Trophoblast cell (in vitro differentiated cells and primary cell): Measurements from ENCODE around the gene YOD1.

Experiments used
- DNase-seq, 2 donors: peaks; one replicate each; pipeline ENCODE4 v3.0.0-alpha.2; 2016
- H2AFZ ChIP-seq: 2 replicates; pipeline ENCODE4 v1.6.1; 2013; ENCODE audit warnings: low read length, moderate library complexity, mild to moderate bottlenecking; ENCODE audit not compliant: insufficient read depth, poor library complexity
- H2AK5ac ChIP-seq: 2 replicates; pipeline ENCODE4 v1.6.1; 2013; ENCODE audit warnings: mild to moderate bottlenecking, low read length
- H2BK120ac ChIP-seq: 2 replicates; pipeline ENCODE4 v1.6.1; 2013; ENCODE audit warnings: low read length, mild to moderate bottlenecking, moderate library complexity; ENCODE audit not compliant: insufficient read depth, poor library complexity
- H2BK12ac ChIP-seq: 2 replicates; pipeline ENCODE4 v1.6.1; 2013; ENCODE audit warnings: mild to moderate bottlenecking, low read length, moderate library complexity
- H2BK5ac ChIP-seq: 2 replicates; pipeline ENCODE4 v1.6.1; 2013; ENCODE audit warnings: low read length, low read depth, moderate library complexity, mild to moderate bottlenecking; ENCODE audit not compliant: poor library complexity
- H3K14ac ChIP-seq: 2 replicates; pipeline ENCODE4 v1.6.1; 2013; ENCODE audit warnings: mild to moderate bottlenecking, low read length
- H3K18ac ChIP-seq: 2 replicates; pipeline ENCODE4 v1.6.1; 2013; ENCODE audit warnings: mild to moderate bottlenecking, low read length
- H3K23ac ChIP-seq: 2 replicates; pipeline ENCODE4 v1.6.1; 2013; ENCODE audit warnings: low read length
- H3K27ac ChIP-seq: 2 replicates; pipeline ENCODE4 v1.5.1; 2013; ENCODE audit warnings: low read depth, mild to moderate bottlenecking, inconsistent platforms, low read length, moderate library complexity
- H3K27me3 ChIP-seq: 2 replicates; pipeline ENCODE4 v1.6.1; 2013; ENCODE audit warnings: inconsistent platforms, mild to moderate bottlenecking, low read length, moderate library complexity; ENCODE audit not compliant: insufficient read depth
- H3K36me3 ChIP-seq, 2 experiments: 1 replicate in 1 of 2; 2 replicates in 1 of 2; pipeline ENCODE4 v1.6.1; 2013; ENCODE audit warnings: low read length in 2 of 2, mild to moderate bottlenecking in 2 of 2, moderate library complexity in 1 of 2; ENCODE audit not compliant: insufficient read depth in 2 of 2, control insufficient read depth in 1 of 2
- H3K4ac ChIP-seq: 2 replicates; pipeline ENCODE4 v1.6.1; 2013; ENCODE audit warnings: low read depth, mild to moderate bottlenecking, low read length, moderate library complexity
- H3K4me1 ChIP-seq, 2 experiments: 1 replicate in 1 of 2; 2 replicates in 1 of 2; pipeline ENCODE4 v1.6.1; 2013; ENCODE audit warnings: low read length in 2 of 2, mild to moderate bottlenecking in 2 of 2, moderate library complexity in 1 of 2; ENCODE audit not compliant: insufficient read depth in 2 of 2, control insufficient read depth in 1 of 2
- H3K4me2 ChIP-seq: 2 replicates; pipeline ENCODE4 v1.6.1; 2013; ENCODE audit warnings: inconsistent platforms, mild to moderate bottlenecking, low read length, moderate library complexity
- H3K4me3 ChIP-seq: 2 replicates; pipeline ENCODE4 v1.5.1; 2013; ENCODE audit warnings: mild to moderate bottlenecking, low read depth, low read length, inconsistent platforms
- H3K79me1 ChIP-seq: one replicate; pipeline ENCODE4 v1.6.1; 2013; ENCODE audit warnings: low read length
- H3K79me2 ChIP-seq: 2 replicates; pipeline ENCODE4 v1.6.1; 2013; ENCODE audit warnings: low read length, mild to moderate bottlenecking; ENCODE audit not compliant: control insufficient read depth, insufficient read depth, poor library complexity
- H3K9ac ChIP-seq: 2 replicates; pipeline ENCODE4 v1.6.1; 2013; ENCODE audit warnings: mild to moderate bottlenecking, low read length
- H3K9me3 ChIP-seq: 2 replicates; pipeline ENCODE4 v1.6.1; 2013; ENCODE audit warnings: low read depth, mild to moderate bottlenecking, control low read depth, inconsistent platforms, low read length; ENCODE audit not compliant: insufficient read depth
- H4K12ac ChIP-seq: 2 replicates; pipeline ENCODE4 v1.6.1; 2013; ENCODE audit warnings: low read depth, mild to moderate bottlenecking, low read length, moderate library complexity
- H4K8ac ChIP-seq: 2 replicates; pipeline ENCODE4 v1.6.1; 2013; ENCODE audit warnings: low read depth, mild to moderate bottlenecking, low read length, moderate library complexity
- H4K91ac ChIP-seq: one replicate; pipeline ENCODE4 v1.6.1; 2013; ENCODE audit warnings: low read depth, mild to moderate bottlenecking, low read length, moderate library complexity
- WGBS: extraction: QIAGEN DNeasy Blood & Tissue Kit; methylation state at CpG from one replicate; pipeline ENCODE4 v1.1.7; 2013; ENCODE audit warnings: missing lambda C conversion rate; ENCODE audit not compliant: insufficient read length, insufficient coverage; ENCODE audit errors: extremely low coverage; 5-methylcytosine and 5-hydroxymethylcytosine counted together

Gene YOD1

GRCh38 chr1:207034998-207035397 is 16.0 kb downstream of the YOD1 start:
- no peaks in the 10 kb centered on the region for H3K27me3 ChIP-seq
- H2AK5ac ChIP-seq, result no peak overlapping the region
- no peak overlapping the region for H3K9ac ChIP-seq
- H3K4me2 ChIP-seq, result no peak overlapping the region
- H2AFZ ChIP-seq, result no peak overlapping the region
- H2BK5ac ChIP-seq, result no peak overlapping the region
- H4K91ac ChIP-seq, result no peak overlapping the region
- no peak overlapping the region for H2BK12ac ChIP-seq
- H3K4ac ChIP-seq, result no peak overlapping the region
- no peak overlapping the region for H4K12ac ChIP-seq
- no peak overlapping the region for H3K4me3 ChIP-seq
- H3K79me2 ChIP-seq, result no peaks in the 10 kb centered on the region
- no peak overlapping the region for H4K8ac ChIP-seq
- no peaks in the 10 kb centered on the region for H3K36me3 ChIP-seq
- H3K27ac ChIP-seq, result no peak overlapping the region
- H2BK120ac ChIP-seq, result no peak overlapping the region
- no peaks in the 10 kb centered on the region for H3K79me1 ChIP-seq
- no peak overlapping the region for H3K14ac ChIP-seq
- H3K23ac ChIP-seq, result no peak overlapping the region
- no peak overlapping the region for H3K18ac ChIP-seq
- peaks cover 0 to 3% of the 10 kb centered on the region in 2 experiments for H3K4me1 ChIP-seq
- no peak for DNase-seq
- H3K9me3 ChIP-seq, result no peaks in the 10 kb centered on the region

- Histone ChIP-seq H3K79me2 (no peaks in the 10 kb centered on the region), H4K12ac (no peak overlapping the region), H4K8ac (no peak overlapping the region), H3K4me2 (no peak overlapping the region), H2BK12ac (no peak overlapping the region), H3K4me1 (peaks cover 0 to 3% of the 10 kb centered on the region in 2 experiments), H2AFZ (no peak overlapping the region), H3K4me3 (no peak overlapping the region), H3K79me1 (no peaks in the 10 kb centered on the region), H2BK120ac (no peak overlapping the region), H4K91ac (no peak overlapping the region), H3K18ac (no peak overlapping the region), H3K27ac (no peak overlapping the region), H3K9ac (no peak overlapping the region), H2BK5ac (no peak overlapping the region), H3K4ac (no peak overlapping the region), H3K27me3 (no peaks in the 10 kb centered on the region), H3K23ac (no peak overlapping the region), H2AK5ac (no peak overlapping the region), H3K9me3 (no peaks in the 10 kb centered on the region), H3K36me3 (no peaks in the 10 kb centered on the region), H3K14ac (no peak overlapping the region)
- DNase-seq, result no peak
- no CpG with 5 or more reads among the region's 1 CpG for WGBS
Observed at GRCh38 chr1:207034208-207034607, 16.8 kb downstream of the YOD1 start.

DNA sequence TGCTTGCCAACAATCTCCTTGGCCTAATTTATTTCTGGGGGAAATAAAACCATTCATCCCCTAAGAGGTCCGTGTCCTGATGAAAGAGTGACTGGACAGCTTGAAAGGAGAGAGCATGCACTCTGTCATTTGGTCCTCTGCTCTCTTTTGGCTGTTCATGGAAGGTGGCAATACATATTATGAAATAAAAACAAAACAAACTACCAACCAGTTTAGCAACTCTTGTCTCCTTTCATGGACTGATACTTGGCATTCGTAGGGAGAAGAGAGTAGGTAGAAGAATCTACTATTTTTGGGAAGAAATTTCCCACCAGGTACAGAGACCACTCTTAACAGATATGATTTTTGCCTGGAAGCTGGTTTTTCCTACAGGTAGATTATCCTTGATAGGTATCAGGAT is 17.7 kb downstream of the YOD1 start:
- no peak overlapping the region for H3K18ac ChIP-seq
- H3K36me3 ChIP-seq, result no peaks in the 10 kb centered on the region
- H4K91ac ChIP-seq, result no peak overlapping the region
- H3K4me1 ChIP-seq, result peaks cover 0 to 3% of the 10 kb centered on the region in 2 experiments
- H3K14ac ChIP-seq, result no peak overlapping the region
- no peak for DNase-seq
- no peak overlapping the region for H3K4me3 ChIP-seq
- H2AFZ ChIP-seq, result no peak overlapping the region
- H3K9me3 ChIP-seq, result no peaks in the 10 kb centered on the region
- no peak overlapping the region for H2BK120ac ChIP-seq
- no peak overlapping the region for H4K8ac ChIP-seq
- no peak overlapping the region for H3K23ac ChIP-seq
- H3K9ac ChIP-seq, result no peak overlapping the region
- H2BK12ac ChIP-seq, result no peak overlapping the region
- no peak overlapping the region for H3K4me2 ChIP-seq
- no peak overlapping the region for H2AK5ac ChIP-seq
- H4K12ac ChIP-seq, result no peak overlapping the region
- no peak overlapping the region for H3K4ac ChIP-seq
- H2BK5ac ChIP-seq, result no peak overlapping the region
- H3K27ac ChIP-seq, result no peak overlapping the region
- H3K27me3 ChIP-seq, result no peaks in the 10 kb centered on the region
- H3K79me2 ChIP-seq, result no peaks in the 10 kb centered on the region
- WGBS, result no CpG with 5 or more reads among the region's 2 CpGs
- H3K79me1 ChIP-seq, result no peaks in the 10 kb centered on the region

DNA sequence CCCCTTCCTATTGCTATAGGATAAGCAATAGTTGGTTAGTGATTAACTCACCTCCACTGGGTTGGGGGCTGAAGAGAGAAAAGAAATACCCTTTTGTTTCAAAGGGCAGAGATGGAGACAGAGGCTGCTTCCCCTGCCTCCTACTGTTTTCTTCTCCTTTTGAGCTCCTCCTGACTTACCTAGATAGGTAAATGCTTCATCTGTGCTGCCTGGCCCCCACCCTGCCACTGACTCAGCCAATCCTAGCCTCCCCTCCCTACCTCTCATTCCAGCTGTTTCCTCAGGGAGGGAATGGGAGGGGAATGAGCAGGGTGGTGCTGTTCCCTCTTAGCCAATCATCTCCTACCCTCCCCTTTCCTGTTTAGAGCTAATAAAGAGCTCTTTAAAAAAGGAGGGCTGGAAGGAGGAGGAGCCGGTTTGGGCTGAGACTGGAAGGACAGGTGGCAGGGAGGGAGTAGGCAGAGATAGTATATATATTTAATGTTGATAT is 18.4 kb downstream of the YOD1 start, which contains the start of gene C1orf116:
TSS of gene C1orf116 (minus strand) at position 229 of the 490 bp plus-strand sequence. CDS start 5,158 bp downstream, outside the sequence.
- H4K8ac ChIP-seq, result no peak within 1 kb of the TSS
- no peak within 1 kb of the TSS for H3K14ac ChIP-seq
- no peak within 1 kb of the TSS for H3K23ac ChIP-seq
- H2AFZ ChIP-seq, result no peak within 1 kb of the TSS
- no peak within 1 kb of the TSS for H4K91ac ChIP-seq
- no peaks in the 10 kb centered on the region for H3K36me3 ChIP-seq
- no peak within 1 kb of the TSS for H2BK5ac ChIP-seq
- H3K27ac ChIP-seq, result no peak within 1 kb of the TSS
- H3K9me3 ChIP-seq, result no peaks in the 10 kb centered on the region
- H3K4ac ChIP-seq, result no peak within 1 kb of the TSS
- H2AK5ac ChIP-seq, result no peak within 1 kb of the TSS
- no peak within 1 kb of the TSS for H4K12ac ChIP-seq
- no peak within 1 kb of the TSS for H3K4me2 ChIP-seq
- no peak within 1 kb of the TSS for H3K18ac ChIP-seq
- no peaks in the 10 kb centered on the region for H3K79me2 ChIP-seq
- no CpG with 5 or more reads among the region's 1 CpG for WGBS
- H3K79me1 ChIP-seq, result no peaks in the 10 kb centered on the region
- no peaks in the 10 kb centered on the region for H3K27me3 ChIP-seq
- peaks cover 0 to 3% of the 10 kb centered on the region in 2 experiments for H3K4me1 ChIP-seq
- H3K4me3 ChIP-seq, result no peak within 1 kb of the TSS
- peak; percentile 47 to 51 for DNase-seq
- no peak within 1 kb of the TSS for H2BK120ac ChIP-seq
- no peak within 1 kb of the TSS for H2BK12ac ChIP-seq
- no peak within 1 kb of the TSS for H3K9ac ChIP-seq
